ENCODE measurements around the gene SLC39A8. TPM values are rescaled to one million over a fixed set of nuclear protein-coding genes. Genes with fewer than 3 reads are reported as not detected.

Gene SLC39A8
- total RNA-seq, 5 donors from 2014 or later (not counting 1 experiment from before 2014, with no cell fraction given), result 19.2 to 23.0 (median 19.9) TPM

DNA sequence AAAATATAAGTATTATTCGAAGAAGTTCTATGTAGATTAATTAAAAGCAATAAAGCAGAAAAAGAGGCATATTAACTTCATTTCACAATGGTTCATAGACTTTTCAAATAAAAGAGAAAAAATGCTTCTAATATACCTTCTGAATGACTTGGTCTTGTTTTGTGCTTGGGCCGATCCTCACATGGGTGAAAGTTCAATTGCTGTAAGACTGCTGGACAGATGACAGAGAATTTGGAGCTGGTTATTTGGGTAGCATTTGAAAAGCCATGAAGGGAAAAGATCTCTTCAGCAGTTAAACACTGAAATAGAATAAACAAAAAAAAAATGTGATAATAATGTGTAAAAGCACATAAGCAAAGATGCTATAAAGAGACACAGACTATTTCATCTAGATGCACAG lies 29.8 kb downstream of the SLC39A8 start:
- ChIA-PET POLR2A (interaction anchor here in 1 of 2 donors (0.6 kb wide), 1 partner anchor 14 kb away, joined by 3 read pairs; no protein-coding TSS in a partner anchor), CTCF (interaction anchor here in 1 of 2 donors (0.5 kb wide), 1 partner anchor 115 kb away, joined by 4 read pairs; no protein-coding TSS in a partner anchor)
- no peak overlapping the region for H3K27ac Mint-ChIP-seq

DNA sequence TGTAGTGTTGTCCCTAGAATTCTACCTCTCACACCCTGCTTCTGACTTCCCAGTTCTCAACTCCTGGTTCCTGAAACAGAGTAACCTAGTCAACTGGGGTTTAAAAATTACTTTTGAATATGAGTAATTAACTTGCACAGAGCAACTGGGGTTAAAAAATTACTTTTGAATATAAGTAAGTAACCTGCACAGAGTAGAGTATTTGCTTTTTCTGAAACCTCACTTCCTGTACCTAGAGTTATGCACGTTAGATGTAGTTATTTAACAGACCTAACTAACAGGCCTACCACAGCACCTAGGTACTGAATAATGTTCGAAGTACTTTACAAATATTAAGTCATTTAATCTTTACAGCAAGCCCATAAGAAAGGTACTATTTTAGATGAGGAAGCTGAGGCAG lies 32.9 kb downstream of the SLC39A8 start:
- peaks cover 22 to 26% (median 22%) of the 10 kb centered on the region in 3 donors for H3K4me1 Mint-ChIP-seq
- peaks cover 0 to 6% (median 0%) of the 10 kb centered on the region in 3 donors for H3K9me3 Mint-ChIP-seq
- ATAC-seq (replicated peaks in 1 of 4) (no peak), DNase-seq (no peak)
- H3K4me3 ChIP-seq (ENCODE audit: control insufficient read depth in 1 of 2, extremely low read depth in 1 of 2, low read length in 1 of 2), result no peak overlapping the region
- ChIA-PET POLR2A (no interaction called here), CTCF (no interaction called here)
- no CpG with 5 or more reads among the region's 2 CpGs for WGBS (ENCODE audit: insufficient coverage)
- no peaks in the 10 kb centered on the region for H3K9me3 ChIP-seq
- no peaks in the 10 kb centered on the region for H3K4me1 ChIP-seq (ENCODE audit: control insufficient read depth in 1 of 2, extremely low read depth in 1 of 2, insufficient read depth in 2 of 2, low read length in 2 of 2)
- H3K27me3 ChIP-seq (replicated peaks in 1 of 2; ENCODE audit: control insufficient read depth in 2 of 2, extremely low read depth in 1 of 2, insufficient read depth in 2 of 2, low read length in 1 of 2), result no peaks in the 10 kb centered on the region
- H3K36me3 Mint-ChIP-seq, result peaks cover 43% of the 10 kb centered on the region
- H3K4me3 Mint-ChIP-seq, result no peak overlapping the region
- no peak overlapping the region for H3K27ac Mint-ChIP-seq
- H3K36me3 ChIP-seq (ENCODE audit: control insufficient read depth in 2 of 2, extremely low read depth in 1 of 2, insufficient read depth in 1 of 2, low read length in 1 of 2), result peaks cover 0 to 3% of the 10 kb centered on the region in 2 donors
- H3K27me3 Mint-ChIP-seq, result no peaks in the 10 kb centered on the region
- no peak overlapping the region for H3K27ac ChIP-seq (ENCODE audit: low read length)

More for the DNA sequence above, 29.8 kb downstream of the SLC39A8 start:
- H3K27me3 Mint-ChIP-seq, result no peaks in the 10 kb centered on the region
- Histone ChIP-seq H3K4me3 (ENCODE audit: control insufficient read depth in 1 of 2, extremely low read depth in 1 of 2, low read length in 1 of 2) (no peak overlapping the region), H3K9me3 (no peaks in the 10 kb centered on the region), H3K27me3 (replicated peaks in 1 of 2; ENCODE audit: control insufficient read depth in 2 of 2, extremely low read depth in 1 of 2, insufficient read depth in 2 of 2, low read length in 1 of 2) (no peaks in the 10 kb centered on the region), H3K4me1 (ENCODE audit: control insufficient read depth in 1 of 2, extremely low read depth in 1 of 2, insufficient read depth in 2 of 2, low read length in 2 of 2) (no peaks in the 10 kb centered on the region), H3K27ac (ENCODE audit: low read length) (no peak overlapping the region), H3K36me3 (ENCODE audit: control insufficient read depth in 2 of 2, extremely low read depth in 1 of 2, insufficient read depth in 1 of 2, low read length in 1 of 2) (peaks cover 0 to 3% of the 10 kb centered on the region in 2 donors)
- H3K4me3 Mint-ChIP-seq, result no peak overlapping the region
- peaks cover 48% of the 10 kb centered on the region for H3K36me3 Mint-ChIP-seq
- peaks cover 0 to 7% (median 0%) of the 10 kb centered on the region in 3 donors for H3K9me3 Mint-ChIP-seq
- DNase-seq (no peak), ATAC-seq (replicated peaks in 1 of 4) (no peak)
- WGBS (ENCODE audit: insufficient coverage), result no CpG with 5 or more reads among the region's 2 CpGs
- peaks cover 10 to 27% (median 22%) of the 10 kb centered on the region in 3 donors for H3K4me1 Mint-ChIP-seq

DNA sequence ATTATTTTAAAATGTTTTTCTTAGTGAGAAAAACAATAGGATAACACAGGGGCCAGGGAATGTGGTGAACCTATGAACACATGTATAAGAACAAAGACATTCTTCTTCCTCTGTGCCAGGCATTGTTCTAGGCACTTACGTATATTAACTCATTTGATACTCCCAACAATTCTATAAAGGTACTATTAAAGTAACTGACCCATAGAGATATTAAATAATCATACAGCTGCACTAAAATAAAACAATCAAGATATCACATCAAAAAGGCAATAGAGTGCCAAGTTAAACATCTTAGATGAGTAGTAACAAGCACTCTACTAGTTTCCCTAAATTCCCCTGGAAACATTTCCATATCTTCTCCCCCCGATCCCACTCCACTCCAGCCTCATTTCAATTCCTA lies 33.4 kb downstream of the SLC39A8 start:
- POLR2A ChIA-PET, result no interaction called here
- Mint-ChIP-seq H3K27ac (no peak overlapping the region), H3K4me1 (peaks cover 22 to 26% (median 22%) of the 10 kb centered on the region in 3 donors), H3K9me3 (peaks cover 0 to 1% (median 0%) of the 10 kb centered on the region in 3 donors), H3K36me3 (peaks cover 38% of the 10 kb centered on the region), H3K27me3 (no peaks in the 10 kb centered on the region), H3K4me3 (no peak overlapping the region)
- no peaks in the 10 kb centered on the region for H3K4me1 ChIP-seq (ENCODE audit: control insufficient read depth in 1 of 2, extremely low read depth in 1 of 2, insufficient read depth in 2 of 2, low read length in 2 of 2)
- CTCF ChIA-PET, result interaction anchor here in 1 of 2 donors (1.2 kb wide), 1 partner anchor 10 kb away, joined by 3 read pairs; no protein-coding TSS in a partner anchor
- H3K4me3 ChIP-seq (ENCODE audit: control insufficient read depth in 1 of 2, extremely low read depth in 1 of 2, low read length in 1 of 2), result no peak overlapping the region
- no peak overlapping the region for H3K27ac ChIP-seq (ENCODE audit: low read length)
- ATAC-seq (replicated peaks in 1 of 4) (no peak), DNase-seq (no peak)
- no peaks in the 10 kb centered on the region for H3K9me3 ChIP-seq
- peaks cover 0 to 3% of the 10 kb centered on the region in 2 donors for H3K36me3 ChIP-seq (ENCODE audit: control insufficient read depth in 2 of 2, extremely low read depth in 1 of 2, insufficient read depth in 1 of 2, low read length in 1 of 2)
- WGBS (ENCODE audit: insufficient coverage), result no CpG with 5 or more reads among the region's 2 CpGs
- H3K27me3 ChIP-seq (replicated peaks in 1 of 2; ENCODE audit: control insufficient read depth in 2 of 2, extremely low read depth in 1 of 2, insufficient read depth in 2 of 2, low read length in 1 of 2), result no peaks in the 10 kb centered on the region

DNA sequence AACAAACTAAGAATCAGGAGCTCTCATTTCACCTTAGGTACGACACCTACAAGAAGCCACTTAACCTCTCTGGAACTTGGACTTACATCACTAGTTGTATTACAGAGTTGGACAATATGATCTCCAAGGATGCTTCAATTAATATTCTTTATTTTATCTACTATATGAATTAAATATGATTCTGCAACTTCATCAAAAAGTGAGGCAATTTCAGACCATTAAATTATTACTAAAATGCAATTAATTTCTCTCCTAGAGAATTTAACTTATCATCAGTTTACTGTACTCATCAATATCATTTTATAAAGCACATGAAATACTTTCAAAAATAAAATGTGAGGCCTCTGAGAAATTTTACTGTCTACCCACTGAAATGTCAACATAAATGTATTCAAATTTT lies 33.9 kb downstream of the SLC39A8 start:
- ChIA-PET CTCF (interaction anchor here in 1 of 2 donors (1.2 kb wide), 1 partner anchor 11 kb away, joined by 3 read pairs; no protein-coding TSS in a partner anchor), POLR2A (no interaction called here)
- H3K36me3 ChIP-seq (ENCODE audit: control insufficient read depth in 2 of 2, extremely low read depth in 1 of 2, insufficient read depth in 1 of 2, low read length in 1 of 2), result peaks cover 0 to 3% of the 10 kb centered on the region in 2 donors
- no peak for DNase-seq
- H3K4me1 ChIP-seq (ENCODE audit: control insufficient read depth in 1 of 2, extremely low read depth in 1 of 2, insufficient read depth in 2 of 2, low read length in 2 of 2), result no peaks in the 10 kb centered on the region
- no CpG with 5 or more reads among the region's 1 CpG for WGBS (ENCODE audit: insufficient coverage)
- Mint-ChIP-seq H3K4me3 (no peak overlapping the region), H3K9me3 (no peaks in the 10 kb centered on the region), H3K27ac (no peak overlapping the region), H3K27me3 (no peaks in the 10 kb centered on the region), H3K4me1 (peaks cover 22 to 26% (median 22%) of the 10 kb centered on the region in 3 donors), H3K36me3 (peaks cover 37% of the 10 kb centered on the region)
- no peaks in the 10 kb centered on the region for H3K27me3 ChIP-seq (replicated peaks in 1 of 2; ENCODE audit: control insufficient read depth in 2 of 2, extremely low read depth in 1 of 2, insufficient read depth in 2 of 2, low read length in 1 of 2)
- no peak overlapping the region for H3K4me3 ChIP-seq (ENCODE audit: control insufficient read depth in 1 of 2, extremely low read depth in 1 of 2, low read length in 1 of 2)
- no peak overlapping the region for H3K27ac ChIP-seq (ENCODE audit: low read length)
- ATAC-seq (replicated peaks in 1 of 4), result no peak
- H3K9me3 ChIP-seq, result no peaks in the 10 kb centered on the region

DNA sequence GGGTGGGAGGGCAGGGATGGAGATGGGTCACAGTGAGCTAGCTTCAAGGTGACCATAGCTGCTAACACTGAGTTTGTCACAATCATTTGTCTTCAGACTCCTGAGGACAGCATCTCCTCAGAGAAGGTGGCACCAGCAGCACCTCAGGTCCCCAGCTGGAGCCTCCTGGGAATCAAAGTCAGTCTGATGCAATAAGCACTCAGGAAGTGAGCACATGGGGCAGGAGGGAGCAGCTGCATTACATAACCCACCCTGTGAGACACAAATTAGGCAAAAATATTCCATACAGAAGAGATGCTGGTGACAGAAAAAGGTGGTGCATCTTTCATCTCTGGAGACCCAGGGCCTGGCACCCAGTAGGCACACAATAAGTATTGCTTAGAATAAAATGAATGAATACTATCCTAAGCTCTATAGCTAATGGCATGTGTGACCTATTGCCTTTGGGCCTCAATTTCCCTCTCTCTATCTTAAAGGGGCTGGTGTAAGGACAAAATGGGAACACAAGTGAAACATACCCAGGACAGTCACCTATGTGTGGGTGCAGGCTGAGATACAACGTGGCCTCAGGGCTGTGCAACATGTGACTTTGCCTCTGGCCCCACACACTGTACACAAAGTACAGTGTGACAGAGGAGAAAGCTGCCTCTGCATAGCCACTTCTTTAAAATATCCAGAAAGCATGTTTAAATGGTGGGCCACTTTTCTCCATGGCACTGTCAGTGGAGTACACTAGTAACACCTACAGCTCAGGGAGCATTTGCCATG lies 37.1 kb downstream of the SLC39A8 start:
- Mint-ChIP-seq H3K27me3 (no peaks in the 10 kb centered on the region), H3K4me3 (no peak overlapping the region), H3K27ac (peak overlapping the region in 1 of 2 donors; percentile 49), H3K9me3 (no peaks in the 10 kb centered on the region), H3K36me3 (peaks cover 37% of the 10 kb centered on the region), H3K4me1 (peaks cover 16 to 22% (median 16%) of the 10 kb centered on the region in 3 donors)
- H3K4me3 ChIP-seq (ENCODE audit: control insufficient read depth in 1 of 2, extremely low read depth in 1 of 2, low read length in 1 of 2), result no peak overlapping the region
- ChIA-PET POLR2A (no interaction called here), CTCF (interaction anchor here in 1 of 2 donors (1.1 kb wide), 1 partner anchor 11 kb away, joined by 3 read pairs; no protein-coding TSS in a partner anchor)
- H3K4me1 ChIP-seq (ENCODE audit: control insufficient read depth in 1 of 2, extremely low read depth in 1 of 2, insufficient read depth in 2 of 2, low read length in 2 of 2), result no peaks in the 10 kb centered on the region
- no CpG with 5 or more reads among the region's 1 CpG for WGBS (ENCODE audit: insufficient coverage)
- no peak overlapping the region for H3K27ac ChIP-seq (ENCODE audit: low read length)
- H3K27me3 ChIP-seq (replicated peaks in 1 of 2; ENCODE audit: control insufficient read depth in 2 of 2, extremely low read depth in 1 of 2, insufficient read depth in 2 of 2, low read length in 1 of 2), result no peaks in the 10 kb centered on the region
- DNase-seq, result no peak
- ATAC-seq (replicated peaks in 1 of 4), result no peak
- no peaks in the 10 kb centered on the region for H3K9me3 ChIP-seq
- peaks cover 3 to 4% of the 10 kb centered on the region in 2 donors for H3K36me3 ChIP-seq (ENCODE audit: control insufficient read depth in 2 of 2, extremely low read depth in 1 of 2, insufficient read depth in 1 of 2, low read length in 1 of 2)

DNA sequence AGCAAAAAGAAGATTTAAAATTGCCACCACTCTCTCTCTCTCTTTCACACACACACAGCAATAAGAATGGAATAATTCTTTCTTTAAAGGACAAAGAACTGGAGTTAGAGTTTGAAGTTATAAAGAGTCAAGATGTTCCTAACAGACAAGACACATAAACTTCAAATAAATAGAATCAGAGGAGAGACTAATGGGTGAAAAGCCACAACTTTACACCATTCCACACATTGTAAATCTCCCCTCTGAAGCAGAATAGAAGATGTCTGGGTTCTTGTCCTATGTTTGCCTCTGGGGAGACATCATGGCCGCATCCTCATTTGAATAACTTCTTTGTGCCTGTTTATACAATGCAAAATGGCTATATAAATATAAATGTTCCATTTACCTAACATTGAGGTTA lies 39.6 kb downstream of the SLC39A8 start:
- peaks cover 0 to 4% of the 10 kb centered on the region in 2 donors for H3K36me3 ChIP-seq (ENCODE audit: control insufficient read depth in 2 of 2, extremely low read depth in 1 of 2, insufficient read depth in 1 of 2, low read length in 1 of 2)
- Mint-ChIP-seq H3K36me3 (peaks cover 41% of the 10 kb centered on the region), H3K4me3 (no peak overlapping the region), H3K4me1 (peaks cover 7 to 20% (median 9%) of the 10 kb centered on the region in 3 donors), H3K27ac (no peak overlapping the region), H3K9me3 (no peaks in the 10 kb centered on the region), H3K27me3 (no peaks in the 10 kb centered on the region)
- no peaks in the 10 kb centered on the region for H3K9me3 ChIP-seq
- WGBS (ENCODE audit: insufficient coverage), result no CpG with 5 or more reads among the region's 1 CpG
- ChIA-PET CTCF (no interaction called here), POLR2A (interaction anchor here in 1 of 2 donors (0.6 kb wide), 1 partner anchor 350 kb away, joined by 3 read pairs; no protein-coding TSS in a partner anchor)
- no peaks in the 10 kb centered on the region for H3K4me1 ChIP-seq (ENCODE audit: control insufficient read depth in 1 of 2, extremely low read depth in 1 of 2, insufficient read depth in 2 of 2, low read length in 2 of 2)
- H3K27me3 ChIP-seq (replicated peaks in 1 of 2; ENCODE audit: control insufficient read depth in 2 of 2, extremely low read depth in 1 of 2, insufficient read depth in 2 of 2, low read length in 1 of 2), result no peaks in the 10 kb centered on the region
- no peak overlapping the region for H3K27ac ChIP-seq (ENCODE audit: low read length)
- no peak overlapping the region for H3K4me3 ChIP-seq (ENCODE audit: control insufficient read depth in 1 of 2, extremely low read depth in 1 of 2, low read length in 1 of 2)
- ATAC-seq (replicated peaks in 1 of 4), result no peak
- DNase-seq, result no peak
